Esophagus squamous epithelium (tissue), 4 donors: Measurements from ENCODE around the gene MYO16.

ENCODE experiments used
- POLR2A ChIP-seq, 4 donors: fragments of 450-650 bp; IDR thresholded peaks; one replicate each; pipeline ENCODE4 v1.6.1; 2017; ENCODE audit warnings: antibody characterized with exemption in 4 of 4, mild to moderate bottlenecking in 4 of 4, moderate library complexity in 3 of 4
- TF ChIP-seq, protein P1 (sequence below), 6 experiments: fragments of 450-650 bp in 4 of 6; fragments of 200-600 bp in 2 of 6; sonication (generic) in 2 of 6; IDR thresholded peaks; one replicate each; pipeline ENCODE4 v1.5.1; 2016 to 2019; ENCODE audit warnings: antibody characterized with exemption in 6 of 6, mild to moderate bottlenecking in 4 of 6, moderate library complexity in 4 of 6

DNA sequence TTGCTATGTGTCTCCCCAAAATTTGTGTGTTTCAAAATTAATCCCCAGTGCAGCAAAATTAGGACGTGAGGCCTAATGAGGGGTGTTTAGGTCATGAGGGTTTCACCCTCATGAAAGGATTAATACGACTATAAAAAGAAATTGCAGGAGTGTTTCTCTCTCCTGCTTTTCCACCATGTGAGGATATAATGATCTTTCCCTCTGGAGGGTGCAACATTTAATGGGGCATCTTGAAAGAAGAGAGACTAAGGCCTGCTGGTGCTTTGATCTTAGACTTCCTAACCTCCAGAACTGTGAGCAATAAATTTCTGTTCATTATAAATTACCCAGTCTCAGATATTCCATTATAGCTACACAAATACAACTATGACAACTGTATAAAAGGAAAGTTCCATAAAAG is 183.2 kb downstream of the MYO16 start:
- TF ChIP-seq, protein P1, sequence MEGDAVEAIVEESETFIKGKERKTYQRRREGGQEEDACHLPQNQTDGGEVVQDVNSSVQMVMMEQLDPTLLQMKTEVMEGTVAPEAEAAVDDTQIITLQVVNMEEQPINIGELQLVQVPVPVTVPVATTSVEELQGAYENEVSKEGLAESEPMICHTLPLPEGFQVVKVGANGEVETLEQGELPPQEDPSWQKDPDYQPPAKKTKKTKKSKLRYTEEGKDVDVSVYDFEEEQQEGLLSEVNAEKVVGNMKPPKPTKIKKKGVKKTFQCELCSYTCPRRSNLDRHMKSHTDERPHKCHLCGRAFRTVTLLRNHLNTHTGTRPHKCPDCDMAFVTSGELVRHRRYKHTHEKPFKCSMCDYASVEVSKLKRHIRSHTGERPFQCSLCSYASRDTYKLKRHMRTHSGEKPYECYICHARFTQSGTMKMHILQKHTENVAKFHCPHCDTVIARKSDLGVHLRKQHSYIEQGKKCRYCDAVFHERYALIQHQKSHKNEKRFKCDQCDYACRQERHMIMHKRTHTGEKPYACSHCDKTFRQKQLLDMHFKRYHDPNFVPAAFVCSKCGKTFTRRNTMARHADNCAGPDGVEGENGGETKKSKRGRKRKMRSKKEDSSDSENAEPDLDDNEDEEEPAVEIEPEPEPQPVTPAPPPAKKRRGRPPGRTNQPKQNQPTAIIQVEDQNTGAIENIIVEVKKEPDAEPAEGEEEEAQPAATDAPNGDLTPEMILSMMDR (IDR thresholded peaks at IDR 0.05): no peak
- TF ChIP-seq POLR2A (IDR thresholded peaks at IDR 0.05): no peak
